HepG2 (cell line): Measurements from ENCODE around the gene BEAN1. TPM values are rescaled to one million over a fixed set of nuclear protein-coding genes. Genes with fewer than 3 reads are reported as not detected.

Experiments used
- ASH2L ChIP-seq: fragments of 300-600, 200-600 bp; sonication (generic); IDR thresholded peaks from 2 replicates; pipeline ENCODE4 v1.7.0; 2017; ENCODE audit warnings: low read depth, mild to moderate bottlenecking, moderate library complexity, mixed read lengths, low read length; ENCODE audit not compliant: insufficient read length
- CBX1 ChIP-seq: IDR thresholded peaks from one replicate; pipeline ENCODE4 v1.6.1; 2016; ENCODE audit warnings: antibody characterized with exemption, low read depth
- HBP1 ChIP-seq: IDR thresholded peaks from 2 replicates; pipeline ENCODE4 v1.6.1; 2016; ENCODE audit warnings: low read depth, control low read depth
- HNF4G ChIP-seq, 2 experiments: sonication (generic) in 1 of 2; formaldehyde crosslinking in 1 of 2; IDR thresholded peaks; 2 replicates each; pipeline versions ENCODE4 v1.4.0 to v1.6.1; 2011 to 2020; ENCODE audit warnings: borderline replicate concordance in 2 of 2, low read depth in 2 of 2, mild to moderate bottlenecking in 2 of 2, low read length in 1 of 2, missing genetic modification reagents in 1 of 2, moderate library complexity in 1 of 2
- PHF20 ChIP-seq: sonication (generic); formaldehyde crosslinking; IDR thresholded peaks from 2 replicates; pipeline ENCODE4 v1.5.0; 2020; ENCODE audit warnings: mild to moderate bottlenecking, missing genetic modification reagents
- PREB ChIP-seq: sonication (generic); formaldehyde crosslinking; IDR thresholded peaks from 2 replicates; pipeline ENCODE4 v1.4.0; 2020; ENCODE audit warnings: missing genetic modification reagents
- RAD21 ChIP-seq: fragments of 450-650 bp; formaldehyde crosslinking; IDR thresholded peaks from 2 replicates; pipeline ENCODE4 v1.5.0; 2020; ENCODE audit warnings: mild to moderate bottlenecking
- RERE ChIP-seq: IDR thresholded peaks from 2 replicates; pipeline ENCODE4 v1.6.1; 2016; ENCODE audit warnings: low read depth, missing genetic modification reagents, missing compliant biosample characterization
- SALL1 ChIP-seq: sonication (generic); formaldehyde crosslinking; IDR thresholded peaks from 2 replicates; pipeline ENCODE4 v1.8.0; 2022; ENCODE audit warnings: mild to moderate bottlenecking, missing genetic modification reagents
- SYNCRIP ChIP-seq: fragments of 200-400 bp; formaldehyde crosslinking; IDR thresholded peaks from 2 replicates; pipeline ENCODE4 v1.6.1; 2018; ENCODE audit warnings: mild to moderate bottlenecking, low read depth, low read length; ENCODE audit not compliant: insufficient read depth
- THAP8 ChIP-seq: sonication (generic); formaldehyde crosslinking; IDR thresholded peaks from 2 replicates; pipeline ENCODE4 v1.5.1; 2020; ENCODE audit warnings: missing genetic modification reagents, mild to moderate bottlenecking, borderline replicate concordance
- ZNF12 ChIP-seq: sonication (generic); formaldehyde crosslinking; IDR thresholded peaks from 2 replicates; pipeline ENCODE4 v1.5.0; 2020; ENCODE audit warnings: missing genetic modification reagents
- ZNF446 ChIP-seq: sonication (generic); formaldehyde crosslinking; IDR thresholded peaks from 2 replicates; pipeline ENCODE4 v1.5.0; 2020; ENCODE audit warnings: mild to moderate bottlenecking, missing genetic modification reagents
- ZNF589 ChIP-seq: sonication (generic); formaldehyde crosslinking; conservative IDR thresholded peaks from 2 replicates; pipeline ENCODE4 v1.8.0; 2022; ENCODE audit warnings: mild to moderate bottlenecking, moderate library complexity, missing genetic modification reagents
- ZSCAN31 ChIP-seq: sonication (generic); formaldehyde crosslinking; IDR thresholded peaks from 2 replicates; pipeline ENCODE4 v1.5.0; 2020; ENCODE audit warnings: low read depth, mild to moderate bottlenecking, missing genetic modification reagents
- polyA plus RNA-seq, 8 experiments: library from polyadenylated mRNA; depleted of rRNA in 3 of 8; stranded (reverse) in 7 of 8; unstranded in 1 of 8; fragments of >200 nt; fragmentation: Illumina TruSeq in 4 of 8; extraction: Trizol in 4 of 8; gene quantifications; 2 replicates each; pipeline versions ENCODE4 v1.2.1 to v1.2.3, GENCODE V29; 2011 to 2016; ENCODE audit warnings: low read depth in 4 of 8, missing spikeins in 1 of 8, mixed read lengths in 1 of 8; ENCODE audit not compliant: insufficient read depth in 1 of 8
- total RNA-seq, 5 experiments: library from RNA; depleted of rRNA; stranded (reverse); fragments of >200 nt; fragmentation: Illumina TruSeq; extraction: Trizol; gene quantifications; 2 replicates each; pipeline ENCODE4 v1.2.3, GENCODE V29; 2016; ENCODE audit warnings: low read depth in 1 of 5
- TF ChIP-seq, protein P1 (sequence below): IDR thresholded peaks from 2 replicates; pipeline ENCODE4 v1.6.1; 2016
- TF ChIP-seq, protein P2 (sequence below): sonication (generic); formaldehyde crosslinking; IDR thresholded peaks from 2 replicates; pipeline ENCODE4 v1.4.0; 2020; ENCODE audit warnings: mild to moderate bottlenecking, missing genetic modification reagents
- TF ChIP-seq, protein P3 (sequence below): sonication (generic); formaldehyde crosslinking; IDR thresholded peaks from 2 replicates; pipeline ENCODE4 v1.8.1; 2023; ENCODE audit warnings: missing genetic modification reagents, inconsistent platforms, borderline replicate concordance

The BEAN1 gene
- total and polyA plus RNA-seq, 2 of the 13 experiments (the other 11 are each of a cell fraction or from before 2014, with no cell fraction given) = 0.53 to 1.4 TPM

GRCh38 chr16:66513111-66513723, 86.1 kb downstream of the BEAN1 start (continued):
- TF ChIP-seq THAP8 (CRISPR knock-in tag) = no peak
- TF ChIP-seq RAD21 = no peak
- TF ChIP-seq CBX1 = peak; percentile 51
- no peak for TF ChIP-seq HBP1 (CRISPR knock-in tag)
- TF ChIP-seq RERE (CRISPR knock-in tag) = peak; percentile 60; the same call in 1 of the 2 replicates
- no peak for TF ChIP-seq PHF20 (CRISPR knock-in tag)
- TF ChIP-seq HNF4G (IDR thresholded peaks at IDR 0.05; ENCODE audit: borderline replicate concordance, low read depth, low read length) = no peak
- TF ChIP-seq HNF4G (CRISPR knock-in tag; IDR thresholded peaks at IDR 0.05; ENCODE audit: borderline replicate concordance, low read depth) = no peak
- no peak for TF ChIP-seq ZNF589 (CRISPR knock-in tag)
- no peak for TF ChIP-seq ZNF446 (CRISPR knock-in tag)
- 0 out of 2 replicates have a peak, but pooled peaks have one; percentile 2 for TF ChIP-seq SALL1
- TF ChIP-seq ASH2L = no peak
- 0 out of 2 replicates have a peak, but pooled peaks have one; percentile 33 for TF ChIP-seq ZNF12 (CRISPR knock-in tag)
- TF ChIP-seq, protein P1, sequence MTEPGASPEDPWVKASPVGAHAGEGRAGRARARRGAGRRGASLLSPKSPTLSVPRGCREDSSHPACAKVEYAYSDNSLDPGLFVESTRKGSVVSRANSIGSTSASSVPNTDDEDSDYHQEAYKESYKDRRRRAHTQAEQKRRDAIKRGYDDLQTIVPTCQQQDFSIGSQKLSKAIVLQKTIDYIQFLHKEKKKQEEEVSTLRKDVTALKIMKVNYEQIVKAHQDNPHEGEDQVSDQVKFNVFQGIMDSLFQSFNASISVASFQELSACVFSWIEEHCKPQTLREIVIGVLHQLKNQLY (CRISPR knock-in tag) = 0 out of 2 replicates have a peak, but pooled peaks have one; percentile 14
- no peak for TF ChIP-seq ZSCAN31 (CRISPR knock-in tag)
- no peak for TF ChIP-seq PREB (CRISPR knock-in tag)
- no peak for TF ChIP-seq SYNCRIP
- TF ChIP-seq, protein P2, sequence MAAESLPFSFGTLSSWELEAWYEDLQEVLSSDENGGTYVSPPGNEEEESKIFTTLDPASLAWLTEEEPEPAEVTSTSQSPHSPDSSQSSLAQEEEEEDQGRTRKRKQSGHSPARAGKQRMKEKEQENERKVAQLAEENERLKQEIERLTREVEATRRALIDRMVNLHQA (CRISPR knock-in tag) = no peak
- TF ChIP-seq, protein P3, sequence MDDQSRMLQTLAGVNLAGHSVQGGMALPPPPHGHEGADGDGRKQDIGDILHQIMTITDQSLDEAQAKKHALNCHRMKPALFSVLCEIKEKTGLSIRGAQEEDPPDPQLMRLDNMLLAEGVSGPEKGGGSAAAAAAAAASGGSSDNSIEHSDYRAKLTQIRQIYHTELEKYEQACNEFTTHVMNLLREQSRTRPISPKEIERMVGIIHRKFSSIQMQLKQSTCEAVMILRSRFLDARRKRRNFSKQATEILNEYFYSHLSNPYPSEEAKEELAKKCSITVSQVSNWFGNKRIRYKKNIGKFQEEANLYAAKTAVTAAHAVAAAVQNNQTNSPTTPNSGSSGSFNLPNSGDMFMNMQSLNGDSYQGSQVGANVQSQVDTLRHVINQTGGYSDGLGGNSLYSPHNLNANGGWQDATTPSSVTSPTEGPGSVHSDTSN = no peak
